Measurements from ENCODE around the gene SYNPO2. TPM values are rescaled to one million over a fixed set of nuclear protein-coding genes. Genes with fewer than 3 reads are reported as not detected.

The SYNPO2 gene
- total and polyA plus RNA-seq, 10 donors = 3.6 to 72.1 (median 29.0) TPM

DNA sequence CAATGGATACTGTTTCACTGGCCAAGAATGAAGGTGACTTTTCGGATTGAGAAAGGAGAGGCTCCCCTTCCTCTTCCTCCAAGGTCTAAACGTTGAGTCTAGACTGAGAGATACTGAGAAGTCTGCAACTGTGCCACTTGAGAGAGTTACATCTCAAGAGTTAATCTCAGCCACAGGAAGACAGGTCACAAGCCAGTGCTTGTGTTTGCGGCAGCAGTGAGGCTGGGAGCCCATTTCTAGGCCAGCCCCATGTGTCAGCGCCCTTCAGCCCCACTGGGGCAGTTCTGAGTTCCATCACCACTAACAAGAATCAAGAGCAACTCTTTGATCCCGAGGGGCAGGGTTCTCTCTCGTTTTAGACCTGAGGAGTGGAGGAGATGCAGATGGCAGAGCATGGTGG lies 45.4 kb upstream of the SYNPO2 start:
- no peak for DNase-seq
- Histone ChIP-seq H3K4me3 (no peak overlapping the region), H3K36me3 (no peaks in the 10 kb centered on the region), H3K27me3 (replicated peaks in 1 of 7) (no peaks in the 10 kb centered on the region), H3K27ac (no peak overlapping the region), H3K9me3 (no peaks in the 10 kb centered on the region), H3K4me1 (no peaks in the 10 kb centered on the region)
- intact Hi-C loops (cut with DNase I; ENCODE audit: low total_unique reads) = no loop called here
- TF ChIP-seq POLR2AphosphoS5 (IDR thresholded peaks at IDR 0.05) = no peak
- TF ChIP-seq, protein P1, sequence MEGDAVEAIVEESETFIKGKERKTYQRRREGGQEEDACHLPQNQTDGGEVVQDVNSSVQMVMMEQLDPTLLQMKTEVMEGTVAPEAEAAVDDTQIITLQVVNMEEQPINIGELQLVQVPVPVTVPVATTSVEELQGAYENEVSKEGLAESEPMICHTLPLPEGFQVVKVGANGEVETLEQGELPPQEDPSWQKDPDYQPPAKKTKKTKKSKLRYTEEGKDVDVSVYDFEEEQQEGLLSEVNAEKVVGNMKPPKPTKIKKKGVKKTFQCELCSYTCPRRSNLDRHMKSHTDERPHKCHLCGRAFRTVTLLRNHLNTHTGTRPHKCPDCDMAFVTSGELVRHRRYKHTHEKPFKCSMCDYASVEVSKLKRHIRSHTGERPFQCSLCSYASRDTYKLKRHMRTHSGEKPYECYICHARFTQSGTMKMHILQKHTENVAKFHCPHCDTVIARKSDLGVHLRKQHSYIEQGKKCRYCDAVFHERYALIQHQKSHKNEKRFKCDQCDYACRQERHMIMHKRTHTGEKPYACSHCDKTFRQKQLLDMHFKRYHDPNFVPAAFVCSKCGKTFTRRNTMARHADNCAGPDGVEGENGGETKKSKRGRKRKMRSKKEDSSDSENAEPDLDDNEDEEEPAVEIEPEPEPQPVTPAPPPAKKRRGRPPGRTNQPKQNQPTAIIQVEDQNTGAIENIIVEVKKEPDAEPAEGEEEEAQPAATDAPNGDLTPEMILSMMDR (IDR thresholded peaks at IDR 0.05 in 8 of 11, conservative IDR thresholded peaks at IDR 0.05 in 3 of 11) = no peak
- no peak for TF ChIP-seq POLR2A (IDR thresholded peaks at IDR 0.05)
- WGBS, 5 donors = 57 to 79% (median 77%) methylated on average over 6 of the region's 6 CpGs

DNA sequence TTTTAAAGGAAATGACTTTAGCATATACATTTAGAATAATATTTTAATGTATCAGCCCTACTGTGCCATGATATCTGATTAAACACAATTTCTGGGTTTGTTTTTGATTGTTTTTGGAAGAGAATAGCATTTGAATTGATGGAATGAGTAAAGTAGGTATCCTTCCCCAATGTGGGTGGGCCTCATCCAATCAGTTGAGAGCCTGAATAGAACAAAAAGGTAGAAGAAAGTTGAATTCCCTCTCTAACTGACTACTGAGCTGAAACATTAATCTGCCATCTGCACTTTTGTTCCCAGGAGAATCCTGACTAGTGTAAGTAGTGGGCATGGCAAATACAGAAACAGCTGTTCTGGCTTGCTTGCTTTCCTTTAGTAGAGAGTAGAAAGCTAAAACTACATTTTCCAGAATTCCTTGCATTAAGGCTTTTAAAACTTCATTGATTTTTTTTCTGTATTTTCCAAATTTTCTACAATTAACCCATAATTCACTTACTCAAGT lies 43.1 kb upstream of the SYNPO2 start:
- intact Hi-C loops (cut with DNase I; ENCODE audit: low total_unique reads) = no loop called here
- Histone ChIP-seq H3K9me3 (no peaks in the 10 kb centered on the region), H3K27me3 (replicated peaks in 1 of 7) (no peaks in the 10 kb centered on the region), H3K4me1 (peaks cover 0 to 5% (median under 1%) of the 10 kb centered on the region in 6 donors), H3K27ac (no peak overlapping the region), H3K4me3 (no peak overlapping the region), H3K36me3 (no peaks in the 10 kb centered on the region)
- no peak for TF ChIP-seq POLR2A (IDR thresholded peaks at IDR 0.05)
- TF ChIP-seq, protein P1 (IDR thresholded peaks at IDR 0.05 in 8 of 11, conservative IDR thresholded peaks at IDR 0.05 in 3 of 11) = no peak
- no peak for TF ChIP-seq POLR2AphosphoS5 (IDR thresholded peaks at IDR 0.05)
- no peak for DNase-seq

DNA sequence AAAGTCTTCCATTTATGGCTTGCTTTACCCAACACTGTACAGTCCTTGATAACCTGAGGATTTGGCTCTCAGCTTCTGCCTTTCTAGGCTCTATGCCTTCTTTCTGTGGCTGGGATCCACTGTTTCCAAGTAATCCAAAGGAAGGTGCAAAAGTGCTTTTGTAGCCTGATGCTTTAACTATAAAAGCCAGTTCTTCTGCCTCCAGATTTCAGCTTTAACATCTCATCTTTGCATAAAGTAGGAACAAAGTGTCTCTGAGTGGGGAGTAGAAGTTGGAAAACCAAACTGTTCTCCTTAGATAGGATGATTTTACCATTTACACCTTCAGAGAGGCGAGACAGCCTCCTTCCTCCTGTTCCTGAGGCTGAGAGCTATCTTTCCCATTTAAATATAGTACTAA lies 41.7 kb upstream of the SYNPO2 start:
- WGBS, 5 donors = 72 to 96% (median 90%) methylated on average over 1 of the region's 1 CpG
- peaks cover 0 to 17% (median 9%) of the 10 kb centered on the region in 6 donors for H3K4me1 ChIP-seq
- TF ChIP-seq POLR2A (IDR thresholded peaks at IDR 0.05) = no peak
- no peak for TF ChIP-seq POLR2AphosphoS5 (IDR thresholded peaks at IDR 0.05)
- TF ChIP-seq, protein P1 (IDR thresholded peaks at IDR 0.05 in 8 of 11, conservative IDR thresholded peaks at IDR 0.05 in 3 of 11) = no peak
- no peak overlapping the region for H3K27ac ChIP-seq
- H3K9me3 ChIP-seq = no peaks in the 10 kb centered on the region
- H3K27me3 ChIP-seq (replicated peaks in 1 of 7) = no peaks in the 10 kb centered on the region
- DNase-seq = no peak
- H3K4me3 ChIP-seq = no peak overlapping the region
- intact Hi-C loops (cut with DNase I; ENCODE audit: low total_unique reads) = no loop called here
- no peaks in the 10 kb centered on the region for H3K36me3 ChIP-seq

DNA sequence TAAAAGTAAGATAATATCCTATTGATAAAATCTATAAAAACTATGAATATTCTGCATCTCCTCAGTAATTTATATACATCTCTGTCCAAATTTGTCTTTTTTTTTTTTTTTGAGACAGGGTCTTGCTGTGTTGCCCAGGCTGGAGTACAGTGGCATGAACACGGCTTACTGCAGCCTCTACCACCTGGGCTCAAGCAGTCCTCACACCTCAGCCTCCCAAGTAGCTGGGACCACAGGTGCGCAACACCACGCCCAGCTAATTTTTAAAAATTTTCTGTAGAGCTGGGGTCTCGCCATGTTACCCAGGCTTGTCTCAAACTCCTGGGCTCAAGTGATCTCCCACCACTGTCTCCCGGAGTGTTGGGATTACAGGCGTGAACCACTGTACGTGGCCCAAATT lies 40.4 kb upstream of the SYNPO2 start:
- TF ChIP-seq, protein P1 (IDR thresholded peaks at IDR 0.05 in 8 of 11, conservative IDR thresholded peaks at IDR 0.05 in 3 of 11) = no peak
- Histone ChIP-seq H3K27ac (no peak overlapping the region), H3K27me3 (replicated peaks in 1 of 7) (no peaks in the 10 kb centered on the region), H3K4me3 (no peak overlapping the region), H3K4me1 (peaks cover 0 to 17% (median 10%) of the 10 kb centered on the region in 6 donors), H3K9me3 (no peaks in the 10 kb centered on the region), H3K36me3 (no peaks in the 10 kb centered on the region)
- 89 to 98% (median 97%) methylated on average over 7 of the region's 7 CpGs for WGBS, 5 donors
- intact Hi-C loops (cut with DNase I; ENCODE audit: low total_unique reads) = no loop called here
- no peak for DNase-seq
